ENCODE measurements around the gene SHC2.

The SHC2 gene
- 0 to 0.40 reads per million in 2 donors for total RNA-seq

GRCh38 chr19:460877-461720 is at the start of gene SHC2:
TSS of gene SHC2 (minus strand) at chr19:461033. CDS start at chr19:460996, 37 bp downstream.
- no peak for DNase-seq

GRCh38 chr19:508204-509150 is 47.6 kb upstream of the SHC2 start:
- no peak for DNase-seq

GRCh38 chr19:507286-508203 is 46.7 kb upstream of the SHC2 start, which contains the start of gene TPGS1:
TSS of gene TPGS1 (plus strand) at chr19:507497. CDS start at chr19:507507, 10 bp downstream.
- peak; percentile 56 to 86 (median 74) for DNase-seq

- peak; percentile 77 to 98 (median 90) for DNase-seq
These were observed 45.8 kb upstream of the SHC2 start for GRCh38 chr19:506404-507285.

- no peak for DNase-seq
These were observed 43.8 kb upstream of the SHC2 start for GRCh38 chr19:504616-505015.

GRCh38 chr19:501646-502045 is 40.8 kb upstream of the SHC2 start:
- no peak for DNase-seq

GRCh38 chr19:498977-499623 is 38.3 kb upstream of the SHC2 start:
- DNase-seq = no peak

- DNase-seq = no peak
These were observed 37.7 kb upstream of the SHC2 start for GRCh38 chr19:498511-498891.

- no peak for DNase-seq
These were observed 37.2 kb upstream of the SHC2 start for GRCh38 chr19:497869-498510.

- DNase-seq = no peak
These were observed 36.6 kb upstream of the SHC2 start for GRCh38 chr19:497491-497868.

GRCh38 chr19:496986-497385 is 36.2 kb upstream of the SHC2 start:
- no peak for DNase-seq

GRCh38 chr19:496112-496665 is 35.4 kb upstream of the SHC2 start, which contains the start of gene MADCAM1:
TSS of gene MADCAM1 (plus strand) at chr19:496486. CDS start at chr19:496500, 14 bp downstream.
- no peak for DNase-seq

GRCh38 chr19:495402-496111 is 34.7 kb upstream of the SHC2 start:
- DNase-seq = peak in 3 of 5 experiments; percentile 30 to 53 (median 36)

- DNase-seq = no peak
These were observed 34.2 kb upstream of the SHC2 start for GRCh38 chr19:495081-495401.

- DNase-seq = no peak
These were observed 33.6 kb upstream of the SHC2 start for GRCh38 chr19:494171-495080.

GRCh38 chr19:493391-494170 is 32.7 kb upstream of the SHC2 start:
- no peak for DNase-seq

GRCh38 chr19:492091-492531 is 31.3 kb upstream of the SHC2 start:
- peak in 3 of 5 experiments; percentile 14 to 63 (median 34) for DNase-seq
